Panc1 (cell line): ENCODE results near the gene STAP1. TPM values are rescaled to one million over a fixed set of nuclear protein-coding genes. Genes with fewer than 3 reads are reported as not detected.
"Not testable (repeated sequence)": the region's sequence is repeated elsewhere in the genome, so short reads cannot be mapped to it uniquely, and the experiment has no call there.

Experiments
- ATAC-seq: fragments of 200-7000 bp; cut with Tn5 transposase; 2 replicates; pipeline ENCODE4 v1.9.1; 2020; ENCODE audit warnings: mild to moderate bottlenecking, moderate library complexity
- BruUV-seq: library from RNA; stranded (reverse); fragments of 400-500 nt; replicated peaks from 2 replicates; lab custom pipeline; 2021; lab: Mats Ljungman, UMichigan
- CTCF ChIA-PET: fragments of 300-600 bp; sonication (Branson Sonifier 250); formaldehyde crosslinking; loops from one replicate; lab custom pipeline; 2022; ENCODE audit warnings: antibody characterized with exemption; lab: Charles Lee
- POLR2A ChIA-PET: fragments of 300-600 bp; sonication (Branson Sonifier 250); formaldehyde crosslinking; loops from one replicate; lab custom pipeline; 2022; ENCODE audit warnings: antibody characterized with exemption; lab: Charles Lee
- DNase-seq: peaks from one replicate; pipeline ENCODE4 v3.0.0-alpha.2; 2010; ENCODE audit warnings: low read depth, low spot score
- H3K27ac ChIP-seq: 2 replicates; pipeline ENCODE4 v1.5.1; 2011; ENCODE audit warnings: mild to moderate bottlenecking, low read length, inconsistent platforms
- H3K27me3 ChIP-seq: fragments of 200-500 bp; sonication (Bioruptor generic); 2 replicates; pipeline ENCODE4 v1.6.0; 2014; ENCODE audit warnings: low read length, inconsistent platforms; ENCODE audit not compliant: control insufficient read depth, insufficient read depth
- H3K36me3 ChIP-seq: fragments of 200-500 bp; sonication (Bioruptor generic); 2 replicates; pipeline ENCODE4 v1.5.1; 2014; ENCODE audit warnings: inconsistent platforms, mild to moderate bottlenecking, low read length, moderate library complexity; ENCODE audit not compliant: control insufficient read depth, insufficient read depth
- H3K4me1 ChIP-seq: 2 replicates; pipeline ENCODE4 v1.5.1; 2011; ENCODE audit warnings: inconsistent platforms, mild to moderate bottlenecking, low read length, moderate library complexity; ENCODE audit not compliant: control insufficient read depth, insufficient read depth
- H3K4me3 ChIP-seq, 2 experiments: 2 replicates each; pipeline ENCODE4 v1.5.1; 2011 to 2012; ENCODE audit warnings: low read depth in 2 of 2, low read length in 2 of 2, mild to moderate bottlenecking in 2 of 2, inconsistent platforms in 1 of 2, moderate library complexity in 1 of 2
- H3K9me3 ChIP-seq: fragments of 200-500 bp; sonication (Bioruptor generic); 2 replicates; pipeline ENCODE4 v1.5.1; 2014; ENCODE audit warnings: low read depth, mild to moderate bottlenecking, inconsistent platforms, low read length, moderate library complexity; ENCODE audit not compliant: control insufficient read depth, insufficient read depth
- CTCF ChIP-seq: fragments of 450-650 bp; IDR thresholded peaks from 2 replicates; pipeline ENCODE4 v1.5.1; 2017; ENCODE audit warnings: mild to moderate bottlenecking
- POLR2AphosphoS5 ChIP-seq: IDR thresholded peaks from 2 replicates; pipeline ENCODE4 v1.6.1; 2012; ENCODE audit warnings: mild to moderate bottlenecking, low read depth, low read length, moderate library complexity
- REST ChIP-seq, 2 experiments: IDR thresholded peaks; 2 replicates each; pipeline ENCODE4 v1.6.1; 2011 to 2012; ENCODE audit warnings: low read depth in 2 of 2, control low read depth in 1 of 2, low read length in 1 of 2, mild to moderate bottlenecking in 1 of 2, moderate library complexity in 1 of 2; ENCODE audit not compliant: insufficient read depth in 1 of 2
- SIN3A ChIP-seq: IDR thresholded peaks from 2 replicates; pipeline ENCODE4 v1.6.1; 2012; ENCODE audit warnings: low read depth, mild to moderate bottlenecking, low read length, moderate library complexity, borderline replicate concordance; ENCODE audit not compliant: insufficient read depth
- TCF7L2 ChIP-seq: IDR thresholded peaks from 2 replicates; pipeline ENCODE4 v1.6.1; 2011; ENCODE audit warnings: mild to moderate bottlenecking, low read depth, low read length, inconsistent platforms
- in situ Hi-C: cut with HindIII; loops from 2 replicates; pipeline ENCODE4 v1.10.0; 2016; ENCODE audit warnings: low sequenced_read_pairs, low pct_unique_long_range_greater_than_20kb
- intact Hi-C: fragments of 100-400 bp; cut with micrococcal nuclease; formaldehyde crosslinking; loops from one replicate; pipeline ENCODE4 v1.10.0; 2022; ENCODE audit not compliant: unreplicated experiment
- total RNA-seq: library from RNA; stranded (reverse); gene quantifications from one replicate; pipeline ENCODE4 v1.2.1, GENCODE V29; 2021; ENCODE audit not compliant: unreplicated experiment

STAP1 gene
- total RNA-seq, 1 experiment from 2014 or later: not detected

- no TSS peak for BruUV-seq
- Histone ChIP-seq H3K27ac (no peak overlapping the region), H3K9me3 (no peaks in the 10 kb centered on the region), H3K27me3 (no peaks in the 10 kb centered on the region), H3K4me1 (no peaks in the 10 kb centered on the region), H3K36me3 (no peaks in the 10 kb centered on the region), H3K4me3 (no peak overlapping the region)
- DNase-seq: no peak
- ATAC-seq: no peak
- intact Hi-C loops (no loop called here), in situ Hi-C loops (no loop called here)
- CTCF ChIA-PET: no interaction called here
- no peak for TF ChIP-seq CTCF
- no peak for TF ChIP-seq POLR2AphosphoS5
- no peak for TF ChIP-seq REST (IDR thresholded peaks at IDR 0.05; ENCODE audit: insufficient read depth in 1 of 2, low read depth in 2 of 2, low read length in 1 of 2)
- TF ChIP-seq SIN3A: no peak
- TF ChIP-seq TCF7L2: no peak
- POLR2A ChIA-PET: no interaction called here
Observed at GRCh38 chr4:67522230-67522629, 36.3 kb upstream of the STAP1 start.

DNA sequence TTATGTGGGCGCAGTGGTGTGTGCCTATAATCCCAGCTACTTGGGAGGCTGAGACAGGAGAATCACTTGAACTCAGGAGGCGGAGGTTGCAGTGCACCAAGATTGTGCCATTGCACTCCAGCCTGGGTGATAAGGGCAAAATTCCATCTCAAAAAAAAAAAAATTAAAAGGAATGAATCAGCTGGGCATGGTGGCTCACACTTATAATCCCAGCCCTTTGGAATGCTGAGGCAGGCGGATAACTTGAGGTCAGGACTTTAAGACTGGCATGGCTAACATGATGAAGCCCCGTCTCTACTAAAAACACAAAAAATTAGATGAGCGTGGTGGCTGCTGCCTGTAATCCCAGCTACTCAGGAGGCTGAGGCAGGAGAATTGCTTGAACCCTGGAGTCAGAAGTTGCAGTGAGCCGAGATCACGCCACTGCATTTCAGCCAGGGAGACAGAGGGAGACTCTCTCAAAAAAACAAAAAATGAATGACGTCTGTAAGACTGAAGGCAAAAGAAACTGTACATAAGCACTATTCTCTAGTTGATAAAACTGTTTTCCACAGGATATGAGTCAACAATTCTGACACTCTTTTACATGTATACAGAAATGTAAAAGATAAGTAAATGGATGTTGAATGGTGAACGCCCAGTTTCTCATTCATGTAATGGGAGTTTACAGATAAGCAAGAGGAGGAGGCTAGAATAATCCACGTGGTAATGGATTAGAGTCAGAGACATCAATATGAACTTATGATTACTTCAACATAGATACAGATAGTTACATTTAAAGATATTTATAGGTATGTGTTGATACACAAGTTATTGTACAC lies 35.5 kb upstream of the STAP1 start:
- Histone ChIP-seq H3K9me3 (no peaks in the 10 kb centered on the region), H3K27me3 (no peaks in the 10 kb centered on the region), H3K36me3 (no peaks in the 10 kb centered on the region), H3K4me3 (no peak overlapping the region), H3K27ac (no peak overlapping the region), H3K4me1 (no peaks in the 10 kb centered on the region)
- in situ Hi-C loops (no loop called here), intact Hi-C loops (no loop called here)
- ChIA-PET POLR2A (no interaction called here), CTCF (no interaction called here)
- BruUV-seq: no TSS peak
- TF ChIP-seq REST (IDR thresholded peaks at IDR 0.05; ENCODE audit: insufficient read depth in 1 of 2, low read depth in 2 of 2, low read length in 1 of 2) (no peak), TCF7L2 (no peak), CTCF (no peak), POLR2AphosphoS5 (no peak), SIN3A (no peak)
- ATAC-seq: no peak
- DNase-seq: no peak

DNA sequence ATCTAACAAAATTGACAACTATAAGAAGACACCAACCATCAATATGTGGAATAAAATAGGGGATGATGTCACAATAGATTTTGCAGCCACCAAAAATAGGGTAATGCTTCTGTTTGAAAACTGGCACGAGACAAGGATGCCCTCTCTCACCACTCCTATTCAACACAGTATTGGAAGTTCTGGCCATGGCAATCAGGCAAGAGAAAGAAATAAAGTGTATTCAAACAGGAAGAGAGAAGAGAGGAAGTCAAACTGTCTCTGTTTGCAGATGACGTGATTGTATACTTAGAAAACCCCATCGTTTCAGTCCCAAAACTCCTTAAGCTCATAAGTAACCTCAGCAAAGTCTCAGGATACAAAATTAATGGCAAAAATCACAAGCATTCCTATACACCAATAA lies 34.4 kb upstream of the STAP1 start:
- H3K9me3 ChIP-seq, DNase-seq, intact Hi-C loops, BruUV-seq, H3K36me3 ChIP-seq, POLR2A ChIA-PET, in situ Hi-C loops, H3K27me3 ChIP-seq, H3K27ac ChIP-seq, H3K4me1 ChIP-seq, ATAC-seq, H3K4me3 ChIP-seq, CTCF ChIA-PET: not testable (repeated sequence)
